Loucy (cell line): Measurements from ENCODE around the gene PMP22.

Source experiments
- H2AFZ ChIP-seq: fragments of 200-600 bp; sonication (generic); 2 replicates; pipeline ENCODE4 v1.6.0; 2016; ENCODE audit warnings: antibody characterized with exemption, mild to moderate bottlenecking, low read length, moderate library complexity
- H3F3A ChIP-seq: fragments of 200-600 bp; 2 replicates; pipeline ENCODE4 v1.6.0; 2016; ENCODE audit warnings: antibody characterized with exemption, low read depth, mild to moderate bottlenecking
- H3K27me3 ChIP-seq: fragments of 200-600 bp; sonication (generic); 2 replicates; pipeline ENCODE4 v1.6.1; 2014; ENCODE audit warnings: low read length, mild to moderate bottlenecking; ENCODE audit not compliant: insufficient read depth, poor library complexity, severe bottlenecking
- H3K36me3 ChIP-seq: fragments of 200-600 bp; sonication (generic); 2 replicates; pipeline ENCODE4 v1.6.1; 2016; ENCODE audit warnings: low read length; ENCODE audit not compliant: insufficient read depth
- H3K4me1 ChIP-seq: fragments of 200-600 bp; sonication (generic); 2 replicates; pipeline ENCODE4 v1.5.1; 2014; ENCODE audit warnings: low read length, mild to moderate bottlenecking; ENCODE audit not compliant: insufficient read depth, poor library complexity, severe bottlenecking
- H3K4me2 ChIP-seq: fragments of 200-600 bp; sonication (generic); 2 replicates; pipeline ENCODE4 v1.6.0; 2014; ENCODE audit warnings: antibody characterized with exemption, low read length, low read depth, mild to moderate bottlenecking; ENCODE audit not compliant: poor library complexity, severe bottlenecking
- H3K4me3 ChIP-seq: fragments of 200-600 bp; sonication (generic); 2 replicates; pipeline ENCODE4 v1.5.1; 2014; ENCODE audit warnings: low read length, mild to moderate bottlenecking, mixed read lengths; ENCODE audit not compliant: poor library complexity, severe bottlenecking
- H3K79me2 ChIP-seq: fragments of 200-600 bp; sonication (generic); 2 replicates; pipeline ENCODE4 v1.6.1; 2014; ENCODE audit warnings: low read length; ENCODE audit not compliant: insufficient read depth
- H3K9ac ChIP-seq: fragments of 200-600 bp; sonication (generic); 2 replicates; pipeline ENCODE4 v1.6.0; 2014; ENCODE audit warnings: mild to moderate bottlenecking, low read depth, low read length, moderate library complexity; ENCODE audit not compliant: poor library complexity, severe bottlenecking
- H3K9me2 ChIP-seq: fragments of 200-600 bp; sonication (generic); replicated peaks from 2 replicates; pipeline ENCODE4 v1.6.1; 2016; ENCODE audit warnings: low read depth, low read length, mixed read lengths
- H3K9me3 ChIP-seq: fragments of 200-600 bp; sonication (generic); 2 replicates; pipeline ENCODE4 v1.6.1; 2014; ENCODE audit warnings: mild to moderate bottlenecking, antibody characterized with exemption, low read length, low read depth; ENCODE audit not compliant: insufficient read depth
- H4K20me1 ChIP-seq: fragments of 200-600 bp; sonication (generic); 2 replicates; pipeline ENCODE4 v1.6.0; 2014; ENCODE audit warnings: antibody characterized with exemption, low read length, mild to moderate bottlenecking; ENCODE audit not compliant: insufficient read depth, poor library complexity, severe bottlenecking
- CTCF ChIP-seq: fragments of 200-600 bp; sonication (generic); conservative IDR thresholded peaks from 2 replicates; pipeline ENCODE4 v1.5.1; 2014; ENCODE audit warnings: mild to moderate bottlenecking, antibody characterized with exemption, low read length
- EZH2phosphoT487 ChIP-seq: fragments of 200-600 bp; IDR thresholded peaks from 2 replicates; pipeline ENCODE4 v1.6.1; 2018; ENCODE audit warnings: antibody characterized with exemption, mild to moderate bottlenecking, moderate library complexity, borderline replicate concordance

PMP22 gene

DNA sequence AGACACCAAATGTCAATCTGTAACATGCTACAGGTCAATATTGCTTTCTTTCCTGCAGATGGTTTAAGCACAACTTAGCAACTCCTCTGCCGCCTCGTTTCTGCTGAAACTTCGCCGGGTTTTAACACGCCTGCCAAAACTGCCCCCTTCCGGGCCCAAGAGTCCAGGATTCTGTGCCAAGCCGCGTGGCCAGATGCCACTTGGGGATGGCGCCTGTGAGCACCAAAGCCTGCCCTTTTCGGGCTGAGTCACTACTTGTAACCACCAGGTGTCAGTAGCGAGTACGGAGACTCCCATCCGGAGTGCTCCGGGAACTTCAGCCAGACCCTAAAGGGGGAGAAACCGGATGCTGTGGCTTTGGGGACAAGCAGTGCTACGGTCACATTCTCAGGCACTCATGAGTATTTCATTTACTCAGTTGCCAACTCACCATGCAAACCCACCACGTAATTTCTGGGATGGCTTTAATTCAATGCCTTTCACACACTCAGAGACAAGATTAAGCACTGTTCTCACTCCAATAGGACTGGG, 7.8 kb downstream of the PMP22 start:
- Histone ChIP-seq H3K4me2 (peak overlapping the region; percentile 46), H3K4me1 (peaks cover 26% of the 10 kb centered on the region), H3F3A (no peaks in the 10 kb centered on the region), H2AFZ (peak overlapping the region; percentile 73), H3K9me2 (no peaks in the 10 kb centered on the region), H3K9ac (peak overlapping the region; percentile 25), H3K79me2 (no peaks in the 10 kb centered on the region), H3K9me3 (no peaks in the 10 kb centered on the region), H3K4me3 (peak overlapping the region; percentile 56), H4K20me1 (no peaks in the 10 kb centered on the region), H3K36me3 (no peaks in the 10 kb centered on the region), H3K27me3 (no peaks in the 10 kb centered on the region)
- TF ChIP-seq CTCF (peak; percentile 90), EZH2phosphoT487 (no peak)

- Histone ChIP-seq H3K4me1 (peaks cover 26% of the 10 kb centered on the region), H2AFZ (peak overlapping the region; percentile 73), H3F3A (no peaks in the 10 kb centered on the region), H4K20me1 (no peaks in the 10 kb centered on the region), H3K9me2 (no peaks in the 10 kb centered on the region), H3K27me3 (no peaks in the 10 kb centered on the region), H3K4me3 (peak overlapping the region; percentile 56), H3K9ac (peak overlapping the region; percentile 25), H3K79me2 (no peaks in the 10 kb centered on the region), H3K36me3 (no peaks in the 10 kb centered on the region), H3K9me3 (no peaks in the 10 kb centered on the region), H3K4me2 (peak overlapping the region; percentile 46)
- TF ChIP-seq CTCF (no peak), EZH2phosphoT487 (no peak)
These were observed 8.4 kb downstream of the PMP22 start for GRCh38 chr17:15256689-15257088.

- Histone ChIP-seq H3K9me2 (no peaks in the 10 kb centered on the region), H3K36me3 (no peaks in the 10 kb centered on the region), H4K20me1 (no peaks in the 10 kb centered on the region), H3K27me3 (no peaks in the 10 kb centered on the region), H3K4me1 (peaks cover 26% of the 10 kb centered on the region), H3F3A (no peaks in the 10 kb centered on the region), H3K4me2 (no peak overlapping the region), H3K79me2 (no peaks in the 10 kb centered on the region), H3K9me3 (no peaks in the 10 kb centered on the region), H2AFZ (no peak overlapping the region), H3K4me3 (no peak overlapping the region), H3K9ac (no peak overlapping the region)
- TF ChIP-seq CTCF (no peak), EZH2phosphoT487 (no peak)
These were observed 9.2 kb downstream of the PMP22 start for GRCh38 chr17:15255713-15256454.
